ENCODE results near the gene SHMT1.

DNA sequence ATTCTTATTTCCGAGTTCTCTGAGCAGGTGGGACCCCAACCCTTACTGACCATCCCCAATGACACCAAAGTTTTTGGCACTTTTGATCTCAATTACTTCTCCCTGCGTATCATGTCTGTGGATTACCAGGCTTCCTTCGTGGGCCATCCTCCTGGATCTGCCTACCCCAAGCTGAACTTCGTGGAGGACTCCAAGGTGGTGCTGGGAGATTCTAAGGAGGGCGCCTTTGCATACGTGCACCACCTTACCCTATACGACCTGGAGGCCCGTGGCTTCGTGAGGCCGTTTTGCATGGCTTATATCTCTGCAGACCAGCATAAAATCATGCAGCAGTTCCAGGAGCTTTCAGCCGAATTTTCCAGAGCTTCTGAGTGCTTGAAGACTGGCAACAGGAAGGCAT lies 47.4 kb downstream of the SHMT1 start:
- TF ChIP-seq, protein P1, sequence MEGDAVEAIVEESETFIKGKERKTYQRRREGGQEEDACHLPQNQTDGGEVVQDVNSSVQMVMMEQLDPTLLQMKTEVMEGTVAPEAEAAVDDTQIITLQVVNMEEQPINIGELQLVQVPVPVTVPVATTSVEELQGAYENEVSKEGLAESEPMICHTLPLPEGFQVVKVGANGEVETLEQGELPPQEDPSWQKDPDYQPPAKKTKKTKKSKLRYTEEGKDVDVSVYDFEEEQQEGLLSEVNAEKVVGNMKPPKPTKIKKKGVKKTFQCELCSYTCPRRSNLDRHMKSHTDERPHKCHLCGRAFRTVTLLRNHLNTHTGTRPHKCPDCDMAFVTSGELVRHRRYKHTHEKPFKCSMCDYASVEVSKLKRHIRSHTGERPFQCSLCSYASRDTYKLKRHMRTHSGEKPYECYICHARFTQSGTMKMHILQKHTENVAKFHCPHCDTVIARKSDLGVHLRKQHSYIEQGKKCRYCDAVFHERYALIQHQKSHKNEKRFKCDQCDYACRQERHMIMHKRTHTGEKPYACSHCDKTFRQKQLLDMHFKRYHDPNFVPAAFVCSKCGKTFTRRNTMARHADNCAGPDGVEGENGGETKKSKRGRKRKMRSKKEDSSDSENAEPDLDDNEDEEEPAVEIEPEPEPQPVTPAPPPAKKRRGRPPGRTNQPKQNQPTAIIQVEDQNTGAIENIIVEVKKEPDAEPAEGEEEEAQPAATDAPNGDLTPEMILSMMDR (IDR thresholded peaks at IDR 0.05; ENCODE audit: insufficient read depth, low read depth, low read length) = no peak
- no peak for TF ChIP-seq EZH2 (IDR thresholded peaks at IDR 0.05; ENCODE audit: insufficient read depth, low read length)

Data from astrocyte (in vitro differentiated cells and primary cell).